ENCODE data around the gene SLCO4A1. TPM values are rescaled to one million over a fixed set of nuclear protein-coding genes. Genes with fewer than 3 reads are reported as not detected.

SLCO4A1 gene
- total and polyA plus RNA-seq, 9 of the 15 experiments (the other 6 are each of a cell fraction or from before 2014, with no cell fraction given) = 1.6 to 21.9 (median 12.8) TPM

DNA sequence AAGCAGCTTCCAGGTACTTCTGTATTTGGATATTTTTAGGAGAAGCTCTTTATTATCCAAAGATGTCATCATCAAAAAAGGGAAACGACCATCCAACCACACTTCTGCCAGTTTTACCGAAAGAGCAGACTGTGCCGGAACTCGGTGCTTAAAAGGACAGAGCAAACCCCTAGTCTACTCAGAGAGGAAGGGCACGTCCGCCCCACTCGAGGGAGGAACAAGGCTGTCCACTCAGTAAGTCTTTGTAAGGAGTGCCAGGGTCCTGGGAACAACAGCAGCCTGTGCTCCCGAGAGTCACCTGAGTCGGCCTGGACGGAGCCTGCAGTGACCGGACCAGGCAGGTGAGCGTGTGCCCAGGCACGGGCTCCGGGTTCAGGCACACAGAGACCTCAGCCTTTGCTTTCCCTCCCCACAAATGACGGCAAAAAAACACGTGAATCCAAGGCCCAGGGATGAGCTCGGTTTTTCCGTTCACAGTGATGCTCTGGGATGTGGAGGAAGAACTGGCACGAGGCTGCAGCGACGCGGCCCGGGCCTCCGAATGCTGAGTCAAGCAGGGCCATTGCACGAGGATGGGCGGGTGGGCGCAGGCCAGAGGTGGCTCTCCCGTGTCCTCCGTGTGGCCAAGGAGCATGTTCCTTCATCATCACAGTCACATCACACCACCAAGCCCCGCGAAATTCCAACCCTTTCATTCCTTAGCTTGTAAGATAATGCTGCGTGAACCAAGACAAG lies 17.4 kb upstream of the SLCO4A1 start:
- intact Hi-C loops (cut with micrococcal nuclease) = loop anchor here (5.0 kb wide), 1 partner anchor 182 kb away; no protein-coding TSS in a partner anchor
- ATAC-seq = no peak

More for the DNA sequence above, 17.4 kb upstream of the SLCO4A1 start:
- TF ChIP-seq FOXP1 (CRISPR knock-in tag; IDR thresholded peaks at IDR 0.05) (0 out of 2 replicates have a peak, but pooled peaks have one; percentile 5), TEAD4 (IDR thresholded peaks at IDR 0.05; ENCODE audit: low read length) (no peak), TEAD4 (CRISPR knock-in tag; IDR thresholded peaks at IDR 0.05; ENCODE audit: borderline replicate concordance) (no peak), CBX5 (IDR thresholded peaks at IDR 0.05; ENCODE audit: borderline replicate concordance, low read depth) (no peak), CEBPG (CRISPR knock-in tag; IDR thresholded peaks at IDR 0.05) (0 out of 2 replicates have a peak, but pooled peaks have one; percentile 4), CEBPG (tag; conservative IDR thresholded peaks at IDR 0.05 in 1 of 2, IDR thresholded peaks at IDR 0.05 in 1 of 2) (no peak), ZC3H8 (IDR thresholded peaks at IDR 0.05) (no peak), ZNF316 (IDR thresholded peaks at IDR 0.05) (no peak), CTCF (IDR thresholded peaks at IDR 0.05 in 2 of 3, conservative IDR thresholded peaks at IDR 0.05 in 1 of 3; ENCODE audit: insufficient read depth in 2 of 3, low read depth in 1 of 3, low read length in 3 of 3) (no peak)
- no peaks in the 10 kb centered on the region for H3K9me3 ChIP-seq (replicated peaks; ENCODE audit: control insufficient read depth, insufficient read depth, low read depth, low read length)
- peak overlapping the region; percentile 10; the same call in 1 of the 2 replicates for H2AFZ ChIP-seq (ENCODE audit: low read depth, low read length)
- no peak overlapping the region for H3K4me3 ChIP-seq
- DNase-seq (ENCODE audit: extremely low read depth in 1 of 4, low spot score in 3 of 4) = no peak
- H3K27me3 ChIP-seq (ENCODE audit: control insufficient read depth in 2 of 2, insufficient read depth in 2 of 2, low read length in 2 of 2) = peaks cover 1 to 25% of the 10 kb centered on the region in 2 experiments
- no peaks in the 10 kb centered on the region for H3K9me1 ChIP-seq (ENCODE audit: control insufficient read depth, insufficient read depth, low read length)
- 0 out of 4 replicates have a peak overlapping the region, but pooled peaks of 1 of the 2 experiments have one; percentile 62 for H3K9ac ChIP-seq (ENCODE audit: insufficient read depth in 1 of 2, low read depth in 2 of 2, low read length in 2 of 2)
- H3K4me2 ChIP-seq (ENCODE audit: insufficient read depth, low read length) = no peak overlapping the region
- H3K27ac ChIP-seq (ENCODE audit: extremely low read depth, low read depth, low read length) = no peak overlapping the region
- no TSS peak for BruUV-seq (replicated peaks)
- H3K4me1 ChIP-seq (replicated peaks in 1 of 2; ENCODE audit: control insufficient read depth in 2 of 2, insufficient read depth in 2 of 2, low read length in 2 of 2) = peaks cover 13 to 55% of the 10 kb centered on the region in 2 experiments
- ChIA-PET POLR2A (interaction anchor here (0.5 to 1.6 kb wide), 4 partner anchors 12 to 42 kb away, joined by 3 to 8 read pairs (median 6); partner anchors contain the start of gene SLCO4A1), CTCF (ENCODE audit: low intra/inter-chr PET ratio) (no interaction called here)
- 59% methylated on average over 31 of the region's 32 CpGs for WGBS (ENCODE audit: insufficient coverage, low coverage, missing lambda C conversion rate)
- H3K36me3 ChIP-seq (ENCODE audit: control insufficient read depth, insufficient read depth, low read length) = no peaks in the 10 kb centered on the region
- in situ Hi-C loops (cut with MboI) = no loop called here
- H3K79me2 ChIP-seq (ENCODE audit: control insufficient read depth, insufficient read depth, low read length) = no peaks in the 10 kb centered on the region
- H4K20me1 ChIP-seq (replicated peaks; ENCODE audit: control insufficient read depth, insufficient read depth, low read length) = no peaks in the 10 kb centered on the region
- FAIRE-seq = no peak

All from K562 (cell line).